GM13977 (cell line): Measurements from ENCODE around the gene KCNIP4.

Experiments used
- DNase-seq: peaks from one replicate; pipeline ENCODE4 v3.0.0; 2012; ENCODE audit warnings: low spot score
- CTCF ChIP-seq: IDR thresholded peaks from 2 replicates; pipeline ENCODE4 v1.5.1; 2012; ENCODE audit warnings: mild to moderate bottlenecking, control low read depth; ENCODE audit not compliant: insufficient read depth; ENCODE audit errors: extremely low read depth, missing control alignments
- in situ Hi-C: fragments of 300-500 bp; cut with MboI; formaldehyde crosslinking; loops from one replicate; pipeline ENCODE4 v1.12.0; 2022; ENCODE audit warnings: low sequenced_read_pairs, low pct_unique_long_range_greater_than_20kb, mixed read lengths, inconsistent platforms; ENCODE audit not compliant: unreplicated experiment

The KCNIP4 gene

GRCh38 chr4:20681271-20681670, 1267.3 kb downstream of the KCNIP4 start:
- TF ChIP-seq CTCF: no peak
- DNase-seq: no peak
- in situ Hi-C loops: loop anchor here (25.0 kb wide), 1 partner anchor 269 kb away; no protein-coding TSS in a partner anchor

DNA sequence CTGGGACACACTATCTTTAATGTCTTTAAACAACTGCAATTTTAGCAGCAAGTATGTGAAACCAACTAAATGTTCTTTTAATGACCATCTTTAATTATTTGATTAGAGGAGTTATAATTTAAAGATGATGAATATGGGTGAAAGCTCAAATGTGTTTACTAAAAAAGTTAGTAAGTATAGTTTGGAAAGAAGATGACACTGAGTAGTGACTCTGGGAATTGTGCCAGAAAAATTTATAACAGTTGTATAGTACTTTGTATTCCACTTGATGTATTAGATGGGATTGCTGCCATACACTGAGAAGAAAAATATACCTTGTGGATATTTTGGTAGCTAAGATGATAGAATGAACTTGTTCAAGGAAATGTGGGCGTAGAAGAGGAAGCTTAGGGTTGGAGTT, 1267.8 kb downstream of the KCNIP4 start:
- no peak for TF ChIP-seq CTCF
- no peak for DNase-seq
- in situ Hi-C loops: loop anchor here (25.0 kb wide), 1 partner anchor 268 kb away; no protein-coding TSS in a partner anchor

DNA sequence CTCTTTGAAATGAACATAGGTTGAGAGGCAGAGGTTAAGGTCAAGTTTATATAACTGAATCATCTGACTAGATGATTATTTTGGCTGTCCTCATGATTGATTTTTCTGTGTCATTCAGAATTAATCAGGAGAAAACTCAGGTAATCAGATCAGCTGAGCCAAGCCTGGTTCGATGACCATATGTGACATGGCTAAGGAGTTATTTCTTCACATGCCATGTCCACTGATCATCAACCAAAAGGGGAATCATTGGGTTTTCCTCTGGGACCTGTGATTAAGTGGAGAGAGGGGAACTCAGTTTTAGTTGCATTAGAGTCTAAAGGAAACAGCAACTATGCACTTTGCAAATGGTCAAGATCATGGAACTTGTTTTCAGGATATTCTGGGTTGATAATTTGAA, 1268.6 kb downstream of the KCNIP4 start:
- in situ Hi-C loops: loop anchor here (25.0 kb wide), 1 partner anchor 268 kb away; no protein-coding TSS in a partner anchor
- TF ChIP-seq CTCF: no peak
- no peak for DNase-seq
